A549 (cell line): ENCODE data around the gene ITPR3. TPM values are rescaled to one million over a fixed set of nuclear protein-coding genes. Genes with fewer than 3 reads are reported as not detected.

Experiments used
- ATAC-seq, 2 experiments: fragments of 200-7000 bp in 1 of 2; fragments of >200 bp in 1 of 2; cut with Nextera tagmentation in 1 of 2; cut with Tn5 transposase in 1 of 2; 3 replicates each; pipeline versions ENCODE4 v1.8.0 to v1.9.1; 2018 to 2020; ENCODE audit warnings: mild to moderate bottlenecking in 1 of 2, moderate library complexity in 1 of 2
- CTCF ChIA-PET: fragments of 300-600 bp; sonication (Branson Sonifier 250); formaldehyde crosslinking; extraction: SDS; loops from one replicate; lab custom pipeline; 2021; ENCODE audit warnings: antibody characterized with exemption, inconsistent platforms; lab: Yijun Ruan, JAX
- POLR2A ChIA-PET: fragments of 350-600 bp; formaldehyde crosslinking; extraction: SDS; loops from one replicate; lab custom pipeline; 2021; ENCODE audit warnings: antibody characterized with exemption, inconsistent platforms; lab: Yijun Ruan, JAX
- DNase-seq, 2 experiments: peaks; one replicate each; pipeline versions ENCODE4 v3.0.0 to v3.0.0-alpha.2; 2011 to 2016; ENCODE audit warnings: low read depth in 1 of 2, low spot score in 1 of 2
- FAIRE-seq: peaks from 2 replicates; lab custom pipeline; 2011; peaks lifted over from hg19 to GRCh38; lab: Jason Lieb, UNC
- H3K27ac ChIP-seq, 2 experiments: fragments of >200 bp; sonication (Bioruptor Twin); formaldehyde crosslinking; 3 replicates each; pipeline ENCODE4 v1.5.1; 2016 to 2017
- H3K4me1 ChIP-seq: fragments of >200 bp; sonication (Bioruptor Twin); formaldehyde crosslinking; 3 replicates; pipeline ENCODE4 v1.6.1; 2016
- H3K4me2 ChIP-seq: fragments of >200 bp; sonication (Bioruptor Twin); formaldehyde crosslinking; 3 replicates; pipeline ENCODE4 v1.6.1; 2016
- H3K4me3 ChIP-seq: fragments of >200 bp; sonication (Bioruptor Twin); formaldehyde crosslinking; 3 replicates; pipeline ENCODE4 v1.5.1; 2016
- H3K9me3 ChIP-seq: fragments of >200 bp; sonication (Bioruptor Twin); formaldehyde crosslinking; 3 replicates; pipeline ENCODE4 v1.6.1; 2016
- CEBPB ChIP-seq, 2 experiments: fragments of >200 bp in 1 of 2; sonication (Bioruptor Twin) in 1 of 2; formaldehyde crosslinking in 1 of 2; IDR thresholded peaks; 2 replicates each; pipeline ENCODE4 v1.6.1; 2012 to 2016
- EHMT2 ChIP-seq: fragments of 200-600 bp; sonication (generic); IDR thresholded peaks from 2 replicates; pipeline ENCODE4 v1.6.1; 2016; ENCODE audit warnings: antibody characterized with exemption, low read depth, mild to moderate bottlenecking, moderate library complexity
- GATA3 ChIP-seq: IDR thresholded peaks from 2 replicates; pipeline ENCODE4 v1.6.1; 2012; ENCODE audit warnings: borderline replicate concordance
- HEYL ChIP-seq: fragments of 250-450 bp; sonication (Bioruptor Pico); IDR thresholded peaks from 2 replicates; pipeline ENCODE4 v1.8.0; 2021; ENCODE audit warnings: mild to moderate bottlenecking, moderate library complexity
- HOXA7 ChIP-seq: fragments of 250-450 bp; sonication (Bioruptor Pico); IDR thresholded peaks from 2 replicates; pipeline ENCODE4 v1.5.0; 2020; ENCODE audit warnings: mild to moderate bottlenecking, moderate library complexity
- KDM5A ChIP-seq: fragments of 200-600 bp; sonication (generic); IDR thresholded peaks from 2 replicates; pipeline ENCODE4 v1.6.1; 2016; ENCODE audit warnings: antibody characterized with exemption, mild to moderate bottlenecking
- MAFK ChIP-seq: fragments of 450-650 bp; IDR thresholded peaks from 2 replicates; pipeline ENCODE4 v1.6.1; 2014; ENCODE audit not compliant: partially characterized antibody
- MAZ ChIP-seq: fragments of 150-350 bp; IDR thresholded peaks from 2 replicates; pipeline ENCODE4 v1.6.1; 2014; ENCODE audit warnings: antibody characterized with exemption, low read depth, low read length, borderline replicate concordance
- NFE2L2 ChIP-seq: fragments of 150-350 bp; conservative IDR thresholded peaks from 2 replicates; pipeline ENCODE4 v1.6.1; 2014; ENCODE audit warnings: low read length
- NR3C1 ChIP-seq: fragments of >200 bp; sonication (Bioruptor Twin); formaldehyde crosslinking; IDR thresholded peaks from 3 replicates; pipeline ENCODE4 v1.6.1; 2017
- RAD21 ChIP-seq, 2 experiments: fragments of >200 bp in 1 of 2; sonication (Bioruptor Twin) in 1 of 2; formaldehyde crosslinking in 1 of 2; IDR thresholded peaks in 1 of 2; conservative IDR thresholded peaks in 1 of 2; 2 replicates in 1 of 2; 3 replicates in 1 of 2; pipeline ENCODE4 v1.6.1; 2012 to 2018; ENCODE audit warnings: inconsistent platforms in 1 of 2
- RARB ChIP-seq: fragments of 250-450 bp; sonication (Bioruptor Pico); IDR thresholded peaks from 2 replicates; pipeline ENCODE4 v1.8.0; 2021; ENCODE audit warnings: mild to moderate bottlenecking, moderate library complexity
- RNF2 ChIP-seq: fragments of 200-600 bp; sonication (generic); IDR thresholded peaks from 2 replicates; pipeline ENCODE4 v1.6.1; 2016; ENCODE audit warnings: low read depth, mild to moderate bottlenecking, antibody characterized with exemption, moderate library complexity, borderline replicate concordance
- TP53 ChIP-seq: fragments of 250-450 bp; sonication (Bioruptor Pico); IDR thresholded peaks from 2 replicates; pipeline ENCODE4 v1.5.0; 2021; ENCODE audit warnings: mild to moderate bottlenecking, moderate library complexity
- ZC3H11A ChIP-seq: fragments of 450-650 bp; IDR thresholded peaks from 2 replicates; pipeline ENCODE4 v1.6.1; 2014; ENCODE audit warnings: antibody characterized with exemption, mild to moderate bottlenecking
- ZSCAN20 ChIP-seq: fragments of 250-450 bp; sonication (Bioruptor Pico); IDR thresholded peaks from 2 replicates; pipeline ENCODE4 v1.8.0; 2022; ENCODE audit warnings: mild to moderate bottlenecking, moderate library complexity
- WGBS: methylation state at CpG from one replicate; pipeline ENCODE4 v1.1.6; 2017; ENCODE audit errors: missing lambda C conversion rate; 5-methylcytosine and 5-hydroxymethylcytosine counted together
- polyA plus RNA-seq, 4 experiments: library from polyadenylated mRNA; depleted of rRNA in 3 of 4; stranded (reverse); fragments of >200 nt; fragmentation: RNase III in 1 of 4; extraction: RNeasy Plus Mini Kit Qiagen cat#74134 plus additional on column Dnase treatment in 1 of 4; gene quantifications; 2 replicates in 3 of 4; 3 replicates in 1 of 4; pipeline ENCODE4 v1.2.3, GENCODE V29; 2011 to 2017
- TF ChIP-seq, protein P1 (sequence below): IDR thresholded peaks from 2 replicates; pipeline ENCODE4 v1.6.1; 2012
- TF ChIP-seq, protein P2 (sequence below): fragments of 250-450 bp; sonication (Bioruptor Pico); IDR thresholded peaks from 2 replicates; pipeline ENCODE4 v1.5.0; 2020; ENCODE audit warnings: low read depth, mild to moderate bottlenecking, moderate library complexity
- TF ChIP-seq, protein P3 (sequence below): fragments of 150-350 bp; IDR thresholded peaks from 2 replicates; pipeline ENCODE4 v1.6.1; 2014; ENCODE audit warnings: low read depth, mild to moderate bottlenecking, low read length
- TF ChIP-seq, protein P4 (sequence below): fragments of >200 bp; sonication (Bioruptor Twin); formaldehyde crosslinking; IDR thresholded peaks from 2 replicates; pipeline ENCODE4 v1.6.1; 2016
- TF ChIP-seq, protein P5 (sequence below): IDR thresholded peaks from 2 replicates; pipeline ENCODE4 v1.6.1; 2012; ENCODE audit warnings: low read depth, borderline replicate concordance

ITPR3 gene
- polyA plus RNA-seq, 2 of the 4 experiments (the other 2 are of a cell fraction), result 17.6 to 20.8 TPM

DNA sequence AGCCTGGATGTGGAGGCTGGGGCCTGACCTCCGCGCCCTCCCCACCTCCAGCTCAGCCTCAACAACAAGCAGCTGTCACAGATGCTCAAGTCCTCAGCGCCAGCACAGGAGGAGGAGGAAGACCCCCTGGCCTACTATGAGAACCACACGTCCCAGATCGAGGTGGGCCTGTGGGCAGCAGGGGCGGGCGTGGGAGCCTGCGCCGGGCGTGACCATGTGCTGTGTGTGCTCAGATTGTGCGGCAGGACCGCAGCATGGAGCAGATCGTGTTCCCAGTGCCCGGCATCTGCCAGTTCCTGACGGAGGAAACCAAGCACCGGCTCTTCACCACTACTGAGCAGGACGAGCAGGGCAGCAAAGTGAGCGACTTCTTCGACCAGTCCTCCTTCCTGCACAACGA lies 66.9 kb downstream of the ITPR3 start:
- ChIA-PET POLR2A (no interaction called here), CTCF (interaction anchor here (1.8 to 2.1 kb wide), 2 partner anchors 13 to 15 kb away, joined by 4 to 10 read pairs; no protein-coding TSS in a partner anchor)
- FAIRE-seq (no peak), ATAC-seq (no peak), DNase-seq (no peak)
- Histone ChIP-seq H3K27ac (no peak overlapping the region), H3K9me3 (no peaks in the 10 kb centered on the region), H3K4me1 (no peaks in the 10 kb centered on the region), H3K4me2 (no peak overlapping the region), H3K4me3 (no peak overlapping the region)
- TF ChIP-seq RAD21 (conservative IDR thresholded peaks at IDR 0.05 in 1 of 2, IDR thresholded peaks at IDR 0.05 in 1 of 2) (no peak), CEBPB (IDR thresholded peaks at IDR 0.05) (no peak), MAFK (no peak), EHMT2 (no peak), ZSCAN20 (CRISPR knock-in tag) (no peak), RNF2 (no peak), NFE2L2 (no peak), TP53 (CRISPR knock-in tag) (no peak), RARB (no peak), MAZ (no peak)
- TF ChIP-seq, protein P1, sequence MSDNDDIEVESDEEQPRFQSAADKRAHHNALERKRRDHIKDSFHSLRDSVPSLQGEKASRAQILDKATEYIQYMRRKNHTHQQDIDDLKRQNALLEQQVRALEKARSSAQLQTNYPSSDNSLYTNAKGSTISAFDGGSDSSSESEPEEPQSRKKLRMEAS, result no peak
- TF ChIP-seq, protein P2, sequence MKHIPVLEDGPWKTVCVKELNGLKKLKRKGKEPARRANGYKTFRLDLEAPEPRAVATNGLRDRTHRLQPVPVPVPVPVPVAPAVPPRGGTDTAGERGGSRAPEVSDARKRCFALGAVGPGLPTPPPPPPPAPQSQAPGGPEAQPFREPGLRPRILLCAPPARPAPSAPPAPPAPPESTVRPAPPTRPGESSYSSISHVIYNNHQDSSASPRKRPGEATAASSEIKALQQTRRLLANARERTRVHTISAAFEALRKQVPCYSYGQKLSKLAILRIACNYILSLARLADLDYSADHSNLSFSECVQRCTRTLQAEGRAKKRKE (CRISPR knock-in tag), result no peak
- TF ChIP-seq, protein P3, sequence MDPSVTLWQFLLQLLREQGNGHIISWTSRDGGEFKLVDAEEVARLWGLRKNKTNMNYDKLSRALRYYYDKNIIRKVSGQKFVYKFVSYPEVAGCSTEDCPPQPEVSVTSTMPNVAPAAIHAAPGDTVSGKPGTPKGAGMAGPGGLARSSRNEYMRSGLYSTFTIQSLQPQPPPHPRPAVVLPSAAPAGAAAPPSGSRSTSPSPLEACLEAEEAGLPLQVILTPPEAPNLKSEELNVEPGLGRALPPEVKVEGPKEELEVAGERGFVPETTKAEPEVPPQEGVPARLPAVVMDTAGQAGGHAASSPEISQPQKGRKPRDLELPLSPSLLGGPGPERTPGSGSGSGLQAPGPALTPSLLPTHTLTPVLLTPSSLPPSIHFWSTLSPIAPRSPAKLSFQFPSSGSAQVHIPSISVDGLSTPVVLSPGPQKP, result no peak
- TF ChIP-seq, protein P4, sequence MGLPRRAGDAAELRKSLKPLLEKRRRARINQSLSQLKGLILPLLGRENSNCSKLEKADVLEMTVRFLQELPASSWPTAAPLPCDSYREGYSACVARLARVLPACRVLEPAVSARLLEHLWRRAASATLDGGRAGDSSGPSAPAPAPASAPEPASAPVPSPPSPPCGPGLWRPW, result no peak
- WGBS, result 94% methylated on average over 8 of the region's 20 CpGs

DNA sequence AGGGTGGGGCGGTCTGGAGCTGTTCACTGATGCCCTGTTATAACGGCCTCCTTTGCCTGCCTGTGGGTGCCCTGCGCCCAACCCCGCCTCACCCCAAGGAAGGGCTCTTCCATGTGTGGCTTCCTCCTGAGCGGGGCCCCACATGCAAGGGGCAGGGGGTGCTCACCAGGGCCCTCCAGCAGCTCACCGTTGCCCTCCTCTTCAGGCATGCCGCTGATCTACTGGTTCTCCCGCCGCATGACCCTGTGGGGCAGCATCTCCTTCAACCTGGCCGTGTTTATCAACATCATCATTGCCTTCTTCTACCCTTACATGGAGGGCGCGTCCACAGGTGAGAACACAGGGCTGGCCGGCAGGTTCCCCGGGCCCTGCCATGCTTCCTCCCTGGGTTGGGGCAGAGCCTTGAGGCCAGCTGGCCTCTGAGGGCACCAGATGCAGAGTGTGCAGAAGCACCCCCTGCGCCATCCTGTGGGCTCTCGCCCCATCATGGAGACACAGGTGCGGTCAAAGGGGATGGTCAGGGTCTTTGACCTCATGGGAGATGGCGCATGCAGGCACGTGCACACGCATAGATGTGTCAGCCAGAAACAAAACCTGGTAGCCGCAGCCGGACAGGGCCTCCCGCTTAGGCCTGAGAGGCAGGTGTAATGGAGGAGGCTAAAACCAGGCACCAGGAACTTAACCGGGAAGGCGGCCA lies 67.5 kb downstream of the ITPR3 start:
- no peaks in the 10 kb centered on the region; the same call in 2 of the 3 replicates for H3K4me1 ChIP-seq
- 91% methylated on average over 17 of the region's 25 CpGs for WGBS
- no peak overlapping the region for H3K4me2 ChIP-seq
- ATAC-seq (no peak), FAIRE-seq (no peak), DNase-seq (no peak)
- H3K4me3 ChIP-seq, result no peak overlapping the region
- TF ChIP-seq GATA3 (no peak), RAD21 (conservative IDR thresholded peaks at IDR 0.05 in 1 of 2, IDR thresholded peaks at IDR 0.05 in 1 of 2) (no peak), HEYL (CRISPR knock-in tag) (no peak)
- CTCF ChIA-PET, result interaction anchor here (0.9 to 2.4 kb wide), 4 partner anchors 12 to 55 kb away, joined by 3 to 12 read pairs (median 7); no protein-coding TSS in a partner anchor
- no peaks in the 10 kb centered on the region for H3K9me3 ChIP-seq
- POLR2A ChIA-PET, result no interaction called here
- no peak overlapping the region for H3K27ac ChIP-seq

DNA sequence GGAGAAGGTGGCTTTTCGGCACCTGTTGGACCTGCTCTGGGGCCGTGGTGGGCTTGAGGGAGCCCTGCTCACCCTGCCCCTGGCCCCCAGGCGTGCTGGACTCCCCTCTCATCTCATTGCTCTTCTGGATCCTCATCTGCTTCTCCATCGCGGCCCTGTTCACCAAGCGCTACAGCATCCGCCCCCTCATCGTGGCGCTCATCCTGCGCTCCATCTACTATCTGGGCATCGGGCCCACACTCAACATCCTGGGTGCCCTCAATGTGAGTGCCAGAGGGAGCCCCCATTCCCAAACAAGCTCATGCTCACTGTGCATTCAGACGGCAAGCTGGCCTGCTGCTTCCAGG lies 68.0 kb downstream of the ITPR3 start:
- POLR2A ChIA-PET, result no interaction called here
- no peak overlapping the region for H3K4me2 ChIP-seq
- TF ChIP-seq KDM5A (no peak), ZC3H11A (no peak), NR3C1 (no peak), TP53 (CRISPR knock-in tag) (no peak), CEBPB (IDR thresholded peaks at IDR 0.05) (no peak), HOXA7 (CRISPR knock-in tag) (no peak)
- TF ChIP-seq, protein P5, sequence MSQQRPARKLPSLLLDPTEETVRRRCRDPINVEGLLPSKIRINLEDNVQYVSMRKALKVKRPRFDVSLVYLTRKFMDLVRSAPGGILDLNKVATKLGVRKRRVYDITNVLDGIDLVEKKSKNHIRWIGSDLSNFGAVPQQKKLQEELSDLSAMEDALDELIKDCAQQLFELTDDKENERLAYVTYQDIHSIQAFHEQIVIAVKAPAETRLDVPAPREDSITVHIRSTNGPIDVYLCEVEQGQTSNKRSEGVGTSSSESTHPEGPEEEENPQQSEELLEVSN, result no peak
- no peak overlapping the region for H3K4me3 ChIP-seq
- H3K9me3 ChIP-seq, result no peaks in the 10 kb centered on the region
- WGBS, result 89% methylated on average over 12 of the region's 12 CpGs
- CTCF ChIA-PET, result interaction anchor here (0.9 to 2.4 kb wide), 3 partner anchors 12 to 102 kb away, joined by 3 to 12 read pairs (median 5); no protein-coding TSS in a partner anchor
- no peak overlapping the region for H3K27ac ChIP-seq
- no peak for DNase-seq
- no peak for ATAC-seq
- no peak for FAIRE-seq
- H3K4me1 ChIP-seq, result peaks cover 4% of the 10 kb centered on the region
